ENCODE data around the gene ARID4B.

Gene ARID4B

GRCh38 chr1:235343726-235344125 is 15.7 kb upstream of the ARID4B start:
- H4K8ac ChIP-seq (ENCODE audit: low read depth, low read length) = no peak overlapping the region
- H3K23ac ChIP-seq (ENCODE audit: low read length) = no peak overlapping the region
- H3K27me3 ChIP-seq (ENCODE audit: insufficient read depth, low read length, poor library complexity) = no peaks in the 10 kb centered on the region
- no peaks in the 10 kb centered on the region for H3K79me2 ChIP-seq (ENCODE audit: control insufficient read depth, insufficient read depth, low read length)
- no CpG with 5 or more reads among the region's 5 CpGs for WGBS (ENCODE audit: extremely low coverage, insufficient coverage, low lambda C conversion rate)
- H4K5ac ChIP-seq (ENCODE audit: low read length) = no peak overlapping the region
- no peaks in the 10 kb centered on the region for H3K36me3 ChIP-seq (ENCODE audit: control insufficient read depth, insufficient read depth, low read length)
- H3K4ac ChIP-seq (ENCODE audit: low read depth, low read length) = no peak overlapping the region
- H2BK15ac ChIP-seq (replicated peaks; ENCODE audit: low read depth) = no peak overlapping the region
- no peak overlapping the region for H3K56ac ChIP-seq (ENCODE audit: low read length)
- no peak overlapping the region for H2AK5ac ChIP-seq (ENCODE audit: low read length)
- no peak overlapping the region for H3K27ac ChIP-seq (ENCODE audit: low read depth, low read length)
- no peak overlapping the region for H3K9ac ChIP-seq (ENCODE audit: low read length)
- no peaks in the 10 kb centered on the region for H3K79me1 ChIP-seq (ENCODE audit: low read length)
- DNase-seq = no peak
- H2BK120ac ChIP-seq (ENCODE audit: low read depth, low read length) = no peak overlapping the region
- no peak overlapping the region for H3K4me3 ChIP-seq (ENCODE audit: low read length)
- H3K4me1 ChIP-seq (ENCODE audit: control insufficient read depth, low read depth, low read length) = no peaks in the 10 kb centered on the region
- H3K4me2 ChIP-seq (ENCODE audit: low read length) = no peak overlapping the region
- H2BK5ac ChIP-seq (ENCODE audit: low read length) = no peak overlapping the region
- H3K18ac ChIP-seq (ENCODE audit: low read length) = no peak overlapping the region

- Histone ChIP-seq H2BK120ac (ENCODE audit: low read depth, low read length) (no peak overlapping the region), H3K4me3 (ENCODE audit: low read length) (no peak overlapping the region), H3K27me3 (ENCODE audit: insufficient read depth, low read length, poor library complexity) (no peaks in the 10 kb centered on the region), H3K4me1 (ENCODE audit: control insufficient read depth, low read depth, low read length) (no peaks in the 10 kb centered on the region), H3K18ac (ENCODE audit: low read length) (no peak overlapping the region), H3K23ac (ENCODE audit: low read length) (no peak overlapping the region), H2BK15ac (replicated peaks; ENCODE audit: low read depth) (no peak overlapping the region), H3K9ac (ENCODE audit: low read length) (no peak overlapping the region), H3K4ac (ENCODE audit: low read depth, low read length) (no peak overlapping the region), H3K56ac (ENCODE audit: low read length) (no peak overlapping the region), H2AK5ac (ENCODE audit: low read length) (no peak overlapping the region), H3K4me2 (ENCODE audit: low read length) (no peak overlapping the region), H4K8ac (ENCODE audit: low read depth, low read length) (no peak overlapping the region), H4K5ac (ENCODE audit: low read length) (no peak overlapping the region), H2BK5ac (ENCODE audit: low read length) (no peak overlapping the region), H3K79me2 (ENCODE audit: control insufficient read depth, insufficient read depth, low read length) (no peaks in the 10 kb centered on the region), H3K36me3 (ENCODE audit: control insufficient read depth, insufficient read depth, low read length) (no peaks in the 10 kb centered on the region), H3K79me1 (ENCODE audit: low read length) (no peaks in the 10 kb centered on the region), H3K27ac (ENCODE audit: low read depth, low read length) (no peak overlapping the region)
- WGBS (ENCODE audit: extremely low coverage, insufficient coverage, low lambda C conversion rate) = no CpG with 5 or more reads among the region's 3 CpGs
- no peak for DNase-seq
These were observed 14.5 kb upstream of the ARID4B start for GRCh38 chr1:235342471-235342870.

- Histone ChIP-seq H3K18ac (ENCODE audit: low read length) (no peak overlapping the region), H2BK5ac (ENCODE audit: low read length) (no peak overlapping the region), H3K56ac (ENCODE audit: low read length) (no peak overlapping the region), H3K79me1 (ENCODE audit: low read length) (no peaks in the 10 kb centered on the region), H3K4me2 (ENCODE audit: low read length) (no peak overlapping the region), H3K79me2 (ENCODE audit: control insufficient read depth, insufficient read depth, low read length) (no peaks in the 10 kb centered on the region), H3K36me3 (ENCODE audit: control insufficient read depth, insufficient read depth, low read length) (no peaks in the 10 kb centered on the region), H3K4me1 (ENCODE audit: control insufficient read depth, low read depth, low read length) (no peaks in the 10 kb centered on the region), H4K5ac (ENCODE audit: low read length) (no peak overlapping the region), H3K27me3 (ENCODE audit: insufficient read depth, low read length, poor library complexity) (no peaks in the 10 kb centered on the region), H3K4me3 (ENCODE audit: low read length) (no peak overlapping the region), H3K9ac (ENCODE audit: low read length) (no peak overlapping the region), H3K4ac (ENCODE audit: low read depth, low read length) (no peak overlapping the region), H2AK5ac (ENCODE audit: low read length) (no peak overlapping the region), H2BK15ac (replicated peaks; ENCODE audit: low read depth) (no peak overlapping the region), H3K27ac (ENCODE audit: low read depth, low read length) (no peak overlapping the region), H3K23ac (ENCODE audit: low read length) (no peak overlapping the region), H2BK120ac (ENCODE audit: low read depth, low read length) (no peak overlapping the region), H4K8ac (ENCODE audit: low read depth, low read length) (no peak overlapping the region)
- no peak for DNase-seq
- WGBS (ENCODE audit: extremely low coverage, insufficient coverage, low lambda C conversion rate) = no CpG with 5 or more reads among the region's 6 CpGs
These were observed 14.1 kb upstream of the ARID4B start for GRCh38 chr1:235342039-235342438.

- Histone ChIP-seq H3K56ac (ENCODE audit: low read length) (no peak overlapping the region), H2BK120ac (ENCODE audit: low read depth, low read length) (no peak overlapping the region), H3K79me1 (ENCODE audit: low read length) (no peaks in the 10 kb centered on the region), H3K4ac (ENCODE audit: low read depth, low read length) (no peak overlapping the region), H3K79me2 (ENCODE audit: control insufficient read depth, insufficient read depth, low read length) (no peaks in the 10 kb centered on the region), H2AK5ac (ENCODE audit: low read length) (no peak overlapping the region), H3K27ac (ENCODE audit: low read depth, low read length) (no peak overlapping the region), H3K4me3 (ENCODE audit: low read length) (no peak overlapping the region), H3K27me3 (ENCODE audit: insufficient read depth, low read length, poor library complexity) (no peaks in the 10 kb centered on the region), H3K4me1 (ENCODE audit: control insufficient read depth, low read depth, low read length) (no peaks in the 10 kb centered on the region), H2BK5ac (ENCODE audit: low read length) (no peak overlapping the region), H3K18ac (ENCODE audit: low read length) (no peak overlapping the region), H4K5ac (ENCODE audit: low read length) (no peak overlapping the region), H2BK15ac (replicated peaks; ENCODE audit: low read depth) (no peak overlapping the region), H3K23ac (ENCODE audit: low read length) (no peak overlapping the region), H4K8ac (ENCODE audit: low read depth, low read length) (no peak overlapping the region), H3K4me2 (ENCODE audit: low read length) (no peak overlapping the region), H3K9ac (ENCODE audit: low read length) (no peak overlapping the region), H3K36me3 (ENCODE audit: control insufficient read depth, insufficient read depth, low read length) (no peaks in the 10 kb centered on the region)
- WGBS (ENCODE audit: extremely low coverage, insufficient coverage, low lambda C conversion rate) = no CpG with 5 or more reads among the region's 1 CpG
- DNase-seq = no peak
These were observed 13.4 kb upstream of the ARID4B start for GRCh38 chr1:235341334-235341733.

- no peak overlapping the region for H4K5ac ChIP-seq (ENCODE audit: low read length)
- no peak for DNase-seq
- H3K9ac ChIP-seq (ENCODE audit: low read length) = no peak overlapping the region
- no peak overlapping the region for H3K4me3 ChIP-seq (ENCODE audit: low read length)
- H2BK120ac ChIP-seq (ENCODE audit: low read depth, low read length) = no peak overlapping the region
- H2BK5ac ChIP-seq (ENCODE audit: low read length) = no peak overlapping the region
- H3K23ac ChIP-seq (ENCODE audit: low read length) = no peak overlapping the region
- H4K8ac ChIP-seq (ENCODE audit: low read depth, low read length) = no peak overlapping the region
- no peaks in the 10 kb centered on the region for H3K79me2 ChIP-seq (ENCODE audit: control insufficient read depth, insufficient read depth, low read length)
- no peaks in the 10 kb centered on the region for H3K36me3 ChIP-seq (ENCODE audit: control insufficient read depth, insufficient read depth, low read length)
- H3K79me1 ChIP-seq (ENCODE audit: low read length) = no peaks in the 10 kb centered on the region
- no CpG with 5 or more reads among the region's 8 CpGs for WGBS (ENCODE audit: extremely low coverage, insufficient coverage, low lambda C conversion rate)
- H3K18ac ChIP-seq (ENCODE audit: low read length) = no peak overlapping the region
- H3K27me3 ChIP-seq (ENCODE audit: insufficient read depth, low read length, poor library complexity) = no peaks in the 10 kb centered on the region
- H3K56ac ChIP-seq (ENCODE audit: low read length) = no peak overlapping the region
- H3K4me1 ChIP-seq (ENCODE audit: control insufficient read depth, low read depth, low read length) = no peaks in the 10 kb centered on the region
- no peak overlapping the region for H3K4me2 ChIP-seq (ENCODE audit: low read length)
- H3K4ac ChIP-seq (ENCODE audit: low read depth, low read length) = no peak overlapping the region
- no peak overlapping the region for H2BK15ac ChIP-seq (replicated peaks; ENCODE audit: low read depth)
- no peak overlapping the region for H3K27ac ChIP-seq (ENCODE audit: low read depth, low read length)
- H2AK5ac ChIP-seq (ENCODE audit: low read length) = no peak overlapping the region
These were observed 11.8 kb upstream of the ARID4B start for GRCh38 chr1:235339746-235340145.

- no peak overlapping the region for H2BK15ac ChIP-seq (replicated peaks; ENCODE audit: low read depth)
- H3K4me3 ChIP-seq (ENCODE audit: low read length) = no peak overlapping the region
- no peak overlapping the region for H3K9ac ChIP-seq (ENCODE audit: low read length)
- H3K79me2 ChIP-seq (ENCODE audit: control insufficient read depth, insufficient read depth, low read length) = peaks cover 2% of the 10 kb centered on the region
- H3K56ac ChIP-seq (ENCODE audit: low read length) = no peak overlapping the region
- H3K23ac ChIP-seq (ENCODE audit: low read length) = no peak overlapping the region
- no peak overlapping the region for H2AK5ac ChIP-seq (ENCODE audit: low read length)
- H3K27me3 ChIP-seq (ENCODE audit: insufficient read depth, low read length, poor library complexity) = no peaks in the 10 kb centered on the region
- H2BK120ac ChIP-seq (ENCODE audit: low read depth, low read length) = no peak overlapping the region
- WGBS (ENCODE audit: extremely low coverage, insufficient coverage, low lambda C conversion rate) = no CpG with 5 or more reads among the region's 4 CpGs
- no peaks in the 10 kb centered on the region for H3K79me1 ChIP-seq (ENCODE audit: low read length)
- no peak overlapping the region for H2BK5ac ChIP-seq (ENCODE audit: low read length)
- H3K4me2 ChIP-seq (ENCODE audit: low read length) = no peak overlapping the region
- no peak overlapping the region for H3K18ac ChIP-seq (ENCODE audit: low read length)
- H3K27ac ChIP-seq (ENCODE audit: low read depth, low read length) = no peak overlapping the region
- no peak overlapping the region for H4K5ac ChIP-seq (ENCODE audit: low read length)
- H4K8ac ChIP-seq (ENCODE audit: low read depth, low read length) = no peak overlapping the region
- H3K4ac ChIP-seq (ENCODE audit: low read depth, low read length) = no peak overlapping the region
- H3K36me3 ChIP-seq (ENCODE audit: control insufficient read depth, insufficient read depth, low read length) = no peaks in the 10 kb centered on the region
- DNase-seq = no peak
- H3K4me1 ChIP-seq (ENCODE audit: control insufficient read depth, low read depth, low read length) = no peaks in the 10 kb centered on the region
These were observed 8.9 kb upstream of the ARID4B start for GRCh38 chr1:235336903-235337302.

Measured in mesendoderm (in vitro differentiated cells).